H1 (cell line): ENCODE data around the gene TWSG1. TPM values are rescaled to one million over a fixed set of nuclear protein-coding genes. Genes with fewer than 3 reads are reported as not detected.

Experiments
- CTCF ChIA-PET: fragments of 300-600 bp; sonication (Branson Sonifier 250); formaldehyde crosslinking; loops from one replicate; lab custom pipeline; 2021; ENCODE audit not compliant: partially characterized antibody; lab: Charles Lee
- POLR2A ChIA-PET: fragments of 300-600 bp; sonication (Branson Sonifier 250); formaldehyde crosslinking; loops from one replicate; lab custom pipeline; 2021; ENCODE audit warnings: inconsistent platforms; ENCODE audit not compliant: partially characterized antibody; lab: Charles Lee
- DNase-seq, 2 experiments: peaks; one replicate each; pipeline versions ENCODE4 v3.0.0 to v3.0.0-alpha.2; 2010 to 2022; ENCODE audit warnings: low spot score in 2 of 2, low read depth in 1 of 2, mixed read lengths in 1 of 2
- FAIRE-seq: peaks from 2 replicates; lab custom pipeline; 2011; peaks lifted over from hg19 to GRCh38; lab: Jason Lieb, UNC
- H2AFZ ChIP-seq: 2 replicates; pipeline ENCODE4 v1.8.1; 2012; ENCODE audit warnings: low read length, inconsistent platforms
- H2AK5ac ChIP-seq: 2 replicates; pipeline ENCODE4 v1.6.1; 2013; ENCODE audit warnings: low read depth, low read length
- H2BK120ac ChIP-seq: replicated peaks from 2 replicates; pipeline ENCODE3; 2013; ENCODE audit warnings: low read depth, low read length, inconsistent platforms
- H2BK12ac ChIP-seq: 2 replicates; pipeline ENCODE4 v1.6.1; 2013; ENCODE audit warnings: low read depth, low read length
- H2BK15ac ChIP-seq: 2 replicates; pipeline ENCODE4 v1.6.1; 2013; ENCODE audit warnings: low read length
- H2BK20ac ChIP-seq: 2 replicates; pipeline ENCODE4 v1.6.1; 2013; ENCODE audit warnings: low read length
- H2BK5ac ChIP-seq: 2 replicates; pipeline ENCODE4 v1.6.1; 2013; ENCODE audit warnings: low read depth, low read length
- H3K14ac ChIP-seq: 2 replicates; pipeline ENCODE4 v1.6.1; 2013; ENCODE audit warnings: inconsistent platforms; ENCODE audit not compliant: insufficient read length
- H3K18ac ChIP-seq: 2 replicates; pipeline ENCODE4 v1.6.1; 2013; ENCODE audit warnings: low read length; ENCODE audit errors: extremely low read depth
- H3K23ac ChIP-seq: 2 replicates; pipeline ENCODE4 v1.6.1; 2013; ENCODE audit warnings: inconsistent platforms; ENCODE audit not compliant: insufficient read length
- H3K23me2 ChIP-seq: 2 replicates; pipeline ENCODE4 v1.6.1; 2013; ENCODE audit warnings: low read depth, low read length
- H3K27ac ChIP-seq: 2 replicates; pipeline ENCODE4 v1.6.1; 2011; ENCODE audit warnings: low read depth, low read length, inconsistent platforms
- H3K27me3 ChIP-seq, 4 experiments: replicated peaks in 1 of 4; 1 replicate in 1 of 4; 2 replicates in 3 of 4; pipeline versions ENCODE4 v1.6.1 to v1.8.1; 2011 to 2013; ENCODE audit warnings: low read length in 3 of 4, mild to moderate bottlenecking in 3 of 4, inconsistent platforms in 2 of 4, mixed read lengths in 2 of 4, moderate library complexity in 1 of 4; ENCODE audit not compliant: control insufficient read depth in 3 of 4, insufficient read depth in 3 of 4; ENCODE audit errors: extremely low read depth in 1 of 4
- H3K36me3 ChIP-seq, 4 experiments: 2 replicates each; pipeline versions ENCODE4 v1.6.1 to v1.8.1; 2011 to 2013; ENCODE audit warnings: mild to moderate bottlenecking in 4 of 4, low read length in 3 of 4, moderate library complexity in 2 of 4, control low read depth in 1 of 4, inconsistent platforms in 1 of 4; ENCODE audit not compliant: insufficient read depth in 4 of 4, control insufficient read depth in 2 of 4
- H3K4ac ChIP-seq: replicated peaks from 2 replicates; pipeline ENCODE3; 2013; ENCODE audit warnings: low read length, low read depth, mixed read lengths, inconsistent platforms; ENCODE audit not compliant: insufficient read length
- H3K4me1 ChIP-seq, 4 experiments: replicated peaks in 1 of 4; 1 replicate in 1 of 4; 2 replicates in 3 of 4; pipeline versions ENCODE4 v1.6.1 to v1.8.1; 2011 to 2013; ENCODE audit warnings: low read length in 3 of 4, inconsistent platforms in 2 of 4, mixed read lengths in 1 of 4; ENCODE audit not compliant: insufficient read depth in 4 of 4, control insufficient read depth in 3 of 4
- H3K4me2 ChIP-seq, 2 experiments: 2 replicates each; pipeline versions ENCODE4 v1.6.1 to v1.8.1; 2011 to 2013; ENCODE audit warnings: low read depth in 2 of 2, low read length in 2 of 2, control low read depth in 1 of 2, inconsistent platforms in 1 of 2, mild to moderate bottlenecking in 1 of 2; ENCODE audit not compliant: insufficient read depth in 1 of 2
- H3K4me3 ChIP-seq, 4 experiments: fragments of 200-600, 300-600 bp in 1 of 4; sonication (generic), shearing (Covaris generic), sonication (Bioruptor Twin) in 1 of 4; 2 replicates each; pipeline versions ENCODE4 v1.5.1 to v1.8.1; 2011 to 2016; ENCODE audit warnings: low read length in 4 of 4, low read depth in 3 of 4, control low read depth in 2 of 4, inconsistent platforms in 2 of 4, mild to moderate bottlenecking in 2 of 4, mixed read lengths in 1 of 4, moderate library complexity in 1 of 4; ENCODE audit not compliant: insufficient read depth in 2 of 4; ENCODE audit errors: extremely low read depth in 1 of 4
- H3K56ac ChIP-seq: replicated peaks from 2 replicates; pipeline ENCODE3; 2013; ENCODE audit warnings: low read depth, mild to moderate bottlenecking, mixed read lengths, low read length, inconsistent platforms; ENCODE audit not compliant: insufficient read length
- H3K79me1 ChIP-seq: 2 replicates; pipeline ENCODE4 v1.6.1; 2013; ENCODE audit warnings: low read depth, low read length, control low read depth
- H3K79me2 ChIP-seq, 2 experiments: 2 replicates each; pipeline versions ENCODE4 v1.6.1 to v1.8.1; 2012 to 2013; ENCODE audit warnings: low read length in 2 of 2, mild to moderate bottlenecking in 2 of 2, inconsistent platforms in 1 of 2; ENCODE audit not compliant: insufficient read depth in 2 of 2, control insufficient read depth in 1 of 2
- H3K9ac ChIP-seq, 4 experiments: replicated peaks in 1 of 4; 1 replicate in 1 of 4; 2 replicates in 3 of 4; pipeline versions ENCODE4 v1.6.1 to v1.8.1; 2011 to 2013; ENCODE audit warnings: low read depth in 3 of 4, low read length in 3 of 4, control low read depth in 2 of 4, mild to moderate bottlenecking in 2 of 4, moderate library complexity in 2 of 4, inconsistent platforms in 1 of 4; ENCODE audit errors: extremely low read depth in 1 of 4
- H3K9me3 ChIP-seq, 2 experiments: 2 replicates each; pipeline versions ENCODE4 v1.6.1 to v1.8.1; 2012 to 2013; ENCODE audit warnings: mild to moderate bottlenecking in 2 of 2, moderate library complexity in 2 of 2, control low read depth in 1 of 2, inconsistent platforms in 1 of 2, low read depth in 1 of 2, low read length in 1 of 2, mixed read lengths in 1 of 2; ENCODE audit not compliant: insufficient read depth in 2 of 2
- H4K20me1 ChIP-seq, 2 experiments: replicated peaks in 1 of 2; 2 replicates each; pipeline versions ENCODE3 to v1.8.1; 2011 to 2013; ENCODE audit warnings: inconsistent platforms in 2 of 2, low read length in 2 of 2, mild to moderate bottlenecking in 1 of 2; ENCODE audit not compliant: insufficient read depth in 2 of 2, control insufficient read depth in 1 of 2
- H4K5ac ChIP-seq: 2 replicates; pipeline ENCODE4 v1.6.1; 2013; ENCODE audit warnings: low read length, low read depth, mixed read lengths, inconsistent platforms; ENCODE audit not compliant: insufficient read length
- H4K8ac ChIP-seq: 2 replicates; pipeline ENCODE4 v1.8.0; 2013; ENCODE audit warnings: mild to moderate bottlenecking, moderate library complexity, low read length, inconsistent platforms; ENCODE audit not compliant: insufficient read depth; ENCODE audit errors: extremely low read depth
- H4K91ac ChIP-seq: replicated peaks from 2 replicates; pipeline ENCODE3; 2013; ENCODE audit warnings: low read length, mixed read lengths, inconsistent platforms; ENCODE audit not compliant: insufficient read length
- CBX8 ChIP-seq: fragments of 300-800, 300-1000 bp; sonication (generic); IDR thresholded peaks from 2 replicates; pipeline ENCODE4 v1.7.1; 2016; ENCODE audit warnings: low read depth, low read length, borderline replicate concordance
- GABPA ChIP-seq: IDR thresholded peaks from 2 replicates; pipeline ENCODE4 v1.6.1; 2011; ENCODE audit warnings: mild to moderate bottlenecking, low read length, moderate library complexity, borderline replicate concordance; ENCODE audit not compliant: insufficient read depth
- JUND ChIP-seq: IDR thresholded peaks from 2 replicates; pipeline ENCODE4 v1.6.1; 2011; ENCODE audit warnings: mild to moderate bottlenecking, improper control_type of control experiment, low read length
- KDM4A ChIP-seq: IDR thresholded peaks from one replicate; pipeline ENCODE4 v1.7.1; 2012; ENCODE audit warnings: low read depth, mild to moderate bottlenecking, moderate library complexity, low read length, inconsistent platforms; ENCODE audit not compliant: severe bottlenecking
- MAFK ChIP-seq: IDR thresholded peaks from 2 replicates; pipeline ENCODE4 v1.6.1; 2012; ENCODE audit warnings: low read depth, mild to moderate bottlenecking, improper control_type of control experiment, low read length
- RFX5 ChIP-seq: IDR thresholded peaks from 2 replicates; pipeline ENCODE4 v1.6.1; 2011; ENCODE audit warnings: low read depth, low read length, improper control_type of control experiment, borderline replicate concordance
- SAP30 ChIP-seq: fragments of 300-600 bp; sonication (generic); IDR thresholded peaks from 2 replicates; pipeline ENCODE4 v1.7.1; 2012; ENCODE audit warnings: low read length, moderate library complexity, mild to moderate bottlenecking, inconsistent platforms; ENCODE audit not compliant: insufficient read depth, insufficient replicate concordance
- SUZ12 ChIP-seq: fragments of 200-600 bp; sonication (generic); IDR thresholded peaks from 2 replicates; pipeline ENCODE4 v1.6.1; 2012; ENCODE audit warnings: mild to moderate bottlenecking, inconsistent platforms, low read length, moderate library complexity, mixed read lengths
- TAF1 ChIP-seq: IDR thresholded peaks from 2 replicates; pipeline ENCODE4 v1.6.1; 2011; ENCODE audit warnings: mild to moderate bottlenecking, low read depth, low read length
- TAF7 ChIP-seq: optimal IDR thresholded peaks from 2 replicates; pipeline ENCODE3; 2011; ENCODE audit warnings: low read depth, mild to moderate bottlenecking, inconsistent platforms, low read length, moderate library complexity, borderline replicate concordance
- TCF12 ChIP-seq: IDR thresholded peaks from 2 replicates; pipeline ENCODE4 v1.6.1; 2011; ENCODE audit warnings: low read depth, mild to moderate bottlenecking, low read length
- TEAD4 ChIP-seq: IDR thresholded peaks from 2 replicates; pipeline ENCODE4 v1.6.1; 2012; ENCODE audit warnings: low read depth, low read length, inconsistent platforms, mixed read lengths
- WGBS, 2 experiments: shearing (Covaris generic) in 1 of 2; methylation state at CpG; one replicate each; pipeline versions ENCODE4 v1.1.6 to v1.1.7; 2013 to 2015; ENCODE audit warnings: low lambda C conversion rate in 2 of 2, mixed read lengths in 2 of 2, inconsistent platforms in 1 of 2, low coverage in 1 of 2, missing lambda C conversion rate in 1 of 2; ENCODE audit not compliant: insufficient replicate concordance in 2 of 2, insufficient coverage in 1 of 2, insufficient read length in 1 of 2; ENCODE audit errors: extremely low coverage in 1 of 2, missing lambda C conversion rate in 1 of 2; 5-methylcytosine and 5-hydroxymethylcytosine counted together
- polyA plus RNA-seq, 7 experiments: library from polyadenylated mRNA; depleted of rRNA in 3 of 7; stranded (reverse) in 5 of 7; unstranded in 2 of 7; fragments of >200 nt in 5 of 7; fragments of 200-250 nt in 2 of 7; gene quantifications; 1 replicate in 5 of 7; 2 replicates in 1 of 7; 4 replicates in 1 of 7; pipeline versions ENCODE4 v1.2.1 to v1.2.3, GENCODE V29; 2011 to 2013; ENCODE audit warnings: missing spikeins in 2 of 7, mixed read lengths in 2 of 7
- total RNA-seq: library from RNA; stranded (reverse); fragmentation: NEBNext Ultra II Directional; extraction: Animal tissue kit (Norgen Biotek cat#: 25700); gene quantifications from 2 replicates; pipeline ENCODE4 v1.2.1, GENCODE V29; 2021
- TF ChIP-seq, protein P1 (sequence below): IDR thresholded peaks from 2 replicates; pipeline ENCODE4 v1.6.1; 2012; ENCODE audit warnings: inconsistent platforms

The TWSG1 gene
- total and polyA plus RNA-seq, 2 of the 8 experiments (the other 6 are each of a cell fraction or from before 2014, with no cell fraction given), result 11.8 to 19.8 TPM

DNA sequence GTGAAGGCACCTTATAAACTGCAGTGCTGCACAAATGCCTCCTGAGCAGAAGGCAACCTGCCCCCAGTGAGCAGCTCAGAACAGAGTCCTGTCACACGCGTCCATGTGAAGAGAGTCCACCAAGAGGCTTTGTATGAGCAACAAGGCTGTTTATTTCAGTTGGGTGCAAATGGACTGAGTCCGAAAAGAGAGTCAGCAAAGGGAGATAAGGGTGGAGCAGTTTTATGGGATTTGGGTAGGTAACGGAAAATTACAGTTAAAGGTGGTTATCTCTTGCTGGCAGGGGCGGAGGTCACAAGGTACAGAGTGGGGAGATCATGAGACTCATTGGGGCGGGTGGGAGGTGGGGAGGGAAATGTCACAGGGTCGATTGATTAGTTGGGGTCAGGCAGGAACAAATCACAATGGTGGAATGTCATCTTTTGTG, 87.3 kb downstream of the TWSG1 start:
- Histone ChIP-seq H3K79me2 (no peaks in the 10 kb centered on the region), H3K9ac (no peak overlapping the region), H3K27me3 (no peaks in the 10 kb centered on the region), H2BK20ac (no peak overlapping the region), H3K4me2 (no peak overlapping the region), H2BK120ac (no peak overlapping the region), H3K18ac (no peak overlapping the region), H2AK5ac (no peak overlapping the region), H3K36me3 (no peaks in the 10 kb centered on the region), H3K4me3 (no peak overlapping the region), H4K8ac (no peak overlapping the region), H2BK12ac (no peak overlapping the region), H4K20me1 (no peaks in the 10 kb centered on the region), H2AFZ (no peak overlapping the region), H3K79me1 (no peaks in the 10 kb centered on the region), H3K9me3 (no peaks in the 10 kb centered on the region), H3K23me2 (no peaks in the 10 kb centered on the region; the same call in 1 of the 2 replicates), H2BK15ac (no peak overlapping the region), H3K27ac (no peak overlapping the region), H3K4ac (no peak overlapping the region), H3K4me1 (peaks cover 0 to 4% (median 0%) of the 10 kb centered on the region in 4 experiments; a peak in 2 of 7 replicates), H4K91ac (no peak overlapping the region), H3K14ac (no peak overlapping the region), H3K23ac (no peak overlapping the region), H2BK5ac (no peak overlapping the region), H4K5ac (no peak overlapping the region), H3K56ac (no peak overlapping the region)
- ChIA-PET POLR2A (no interaction called here), CTCF (interaction anchor here (0.6 to 1.8 kb wide), 3 partner anchors 55 to 94 kb away, joined by 3 to 6 read pairs (median 3); no protein-coding TSS in a partner anchor)
- no peak for FAIRE-seq
- 93% methylated on average over 7 of the region's 7 CpGs; no CpG with 5 or more reads in 1 of the 2 experiments for WGBS, 2 experiments
- TF ChIP-seq CBX8 (no peak), SUZ12 (no peak), TCF12 (no peak), KDM4A (no peak), MAFK (no peak), RFX5 (no peak), TEAD4 (no peak), TAF7 (no peak), TAF1 (no peak), JUND (no peak), GABPA (no peak), SAP30 (no peak)
- TF ChIP-seq, protein P1, sequence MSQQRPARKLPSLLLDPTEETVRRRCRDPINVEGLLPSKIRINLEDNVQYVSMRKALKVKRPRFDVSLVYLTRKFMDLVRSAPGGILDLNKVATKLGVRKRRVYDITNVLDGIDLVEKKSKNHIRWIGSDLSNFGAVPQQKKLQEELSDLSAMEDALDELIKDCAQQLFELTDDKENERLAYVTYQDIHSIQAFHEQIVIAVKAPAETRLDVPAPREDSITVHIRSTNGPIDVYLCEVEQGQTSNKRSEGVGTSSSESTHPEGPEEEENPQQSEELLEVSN, result no peak
- DNase-seq, result no peak
